OCI-LY7 (cell line): ENCODE measurements around the gene RADIL. TPM values are rescaled to one million over a fixed set of nuclear protein-coding genes. Genes with fewer than 3 reads are reported as not detected.

Source experiments
- BruUV-seq: library from RNA; stranded (reverse); fragments of 400-500 nt; replicated peaks from 2 replicates; lab custom pipeline; 2021; lab: Mats Ljungman, UMichigan
- CTCF ChIA-PET: fragments of 300-600 bp; sonication (Branson Sonifier 250); formaldehyde crosslinking; loops from one replicate; lab custom pipeline; 2022; ENCODE audit warnings: antibody characterized with exemption; ENCODE audit not compliant: unreplicated experiment; lab: Charles Lee
- POLR2A ChIA-PET: fragments of 300-600 bp; sonication (Branson Sonifier 250); formaldehyde crosslinking; loops from one replicate; lab custom pipeline; 2022; ENCODE audit warnings: antibody characterized with exemption; lab: Charles Lee
- DNase-seq: peaks from one replicate; pipeline ENCODE4 v3.0.0-alpha.2; 2015; ENCODE audit warnings: low spot score
- H2AFZ ChIP-seq: fragments of 200-600 bp; sonication (generic), shearing (Covaris generic); 2 replicates; pipeline ENCODE4 v1.6.1; 2014; ENCODE audit warnings: mild to moderate bottlenecking, antibody characterized with exemption, low read length, moderate library complexity
- H3K27ac ChIP-seq: fragments of 200-600 bp; sonication (generic); 2 replicates; pipeline ENCODE4 v1.5.1; 2014; ENCODE audit warnings: mixed run types, low read depth, mild to moderate bottlenecking, moderate library complexity, low read length, inconsistent platforms; ENCODE audit not compliant: poor library complexity, severe bottlenecking
- H3K36me3 ChIP-seq: fragments of 200-600 bp; sonication (generic); 2 replicates; pipeline ENCODE4 v1.6.1; 2014; ENCODE audit warnings: mild to moderate bottlenecking, antibody characterized with exemption, low read length, moderate library complexity, mixed read lengths; ENCODE audit not compliant: insufficient read depth
- H3K4me1 ChIP-seq: fragments of 200-600 bp; sonication (generic); 2 replicates; pipeline ENCODE4 v1.5.1; 2014; ENCODE audit warnings: mild to moderate bottlenecking, low read length; ENCODE audit not compliant: insufficient read depth, poor library complexity, severe bottlenecking
- H3K4me2 ChIP-seq: fragments of 200-600 bp; sonication (generic); 2 replicates; pipeline ENCODE4 v1.6.1; 2014; ENCODE audit warnings: mild to moderate bottlenecking, low read length
- H3K4me3 ChIP-seq: fragments of 200-600 bp; sonication (generic); 2 replicates; pipeline ENCODE4 v1.5.1; 2014; ENCODE audit warnings: mild to moderate bottlenecking, low read depth, low read length; ENCODE audit not compliant: poor library complexity, severe bottlenecking
- H3K79me2 ChIP-seq: fragments of 200-600 bp; sonication (generic); 2 replicates; pipeline ENCODE4 v1.6.1; 2016; ENCODE audit warnings: low read depth, mild to moderate bottlenecking, low read length, moderate library complexity, mixed read lengths; ENCODE audit not compliant: insufficient read depth
- H3K9me2 ChIP-seq: fragments of 200-600 bp; sonication (generic); 2 replicates; pipeline ENCODE4 v1.6.1; 2016; ENCODE audit warnings: mild to moderate bottlenecking, low read length, mixed read lengths; ENCODE audit not compliant: insufficient read depth
- H3K9me3 ChIP-seq: fragments of 200-600 bp; sonication (generic); 2 replicates; pipeline ENCODE4 v1.6.1; 2014; ENCODE audit warnings: mild to moderate bottlenecking, mixed run types, low read length, mixed read lengths
- H4K20me1 ChIP-seq: fragments of 200-600 bp; sonication (generic); 2 replicates; pipeline ENCODE4 v1.6.1; 2014; ENCODE audit warnings: mild to moderate bottlenecking, antibody characterized with exemption, low read length, moderate library complexity, mixed read lengths; ENCODE audit not compliant: insufficient read depth
- EZH2phosphoT487 ChIP-seq: fragments of 200-600 bp; sonication (generic); IDR thresholded peaks from 2 replicates; pipeline ENCODE4 v1.6.1; 2018; ENCODE audit warnings: low read depth, borderline replicate concordance, mild to moderate bottlenecking, mixed run types, antibody characterized with exemption, low read length, moderate library complexity, mixed read lengths
- intact Hi-C: fragments of 100-400 bp; cut with micrococcal nuclease; formaldehyde crosslinking; loops from one replicate; pipeline ENCODE4 v1.10.0; 2022; ENCODE audit not compliant: unreplicated experiment
- total RNA-seq, 2 experiments: library from RNA; depleted of rRNA in 1 of 2; stranded (reverse); fragments of >200 nt in 1 of 2; shearing (Covaris generic) in 1 of 2; gene quantifications; 2 replicates each; pipeline ENCODE4 v1.2.3, GENCODE V29; 2014 to 2022
- TF ChIP-seq, protein P1 (sequence below): fragments of 200-600 bp; sonication (generic); conservative IDR thresholded peaks from 2 replicates; pipeline ENCODE4 v1.5.1; 2014; ENCODE audit warnings: mild to moderate bottlenecking, antibody characterized with exemption, low read length, moderate library complexity, mixed read lengths

The RADIL gene
- total RNA-seq, 2 experiments from 2014 or later = 0.34 TPM; not detected in 1

DNA sequence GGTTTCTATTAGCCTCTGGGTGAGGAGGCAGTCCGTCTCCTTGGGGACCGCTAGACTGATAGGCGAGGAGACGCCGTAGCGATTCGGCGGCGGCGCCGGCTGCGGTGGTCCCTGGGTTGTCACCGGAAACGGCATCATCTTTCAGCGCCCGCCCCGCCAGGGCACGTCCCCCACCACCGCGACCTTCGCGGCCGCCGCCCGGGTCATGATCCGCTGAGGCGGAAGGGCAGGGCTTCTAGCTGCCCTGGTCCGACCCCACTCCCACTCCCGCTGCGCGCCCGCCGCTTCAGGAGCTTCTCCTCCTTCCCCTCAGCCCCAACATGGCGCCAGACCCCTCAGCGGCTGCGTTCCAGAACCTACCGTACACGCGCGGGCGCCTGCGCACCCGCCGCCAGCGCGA lies 21.8 kb downstream of the RADIL start, which contains the start of gene PAPOLB:
Gene PAPOLB, minus strand, starts transcription at position 358 of the 400 bp plus-strand sequence. Its CDS starts 220 bp downstream, at position 138.
- Histone ChIP-seq H3K27ac (no peak within 1 kb of the TSS), H3K79me2 (no peaks in the 10 kb centered on the region), H3K4me2 (no peak within 1 kb of the TSS), H3K4me1 (no peaks in the 10 kb centered on the region), H3K4me3 (no peak within 1 kb of the TSS), H3K9me2 (no peaks in the 10 kb centered on the region; the same call in 1 of the 2 replicates), H4K20me1 (no peaks in the 10 kb centered on the region), H2AFZ (no peak within 1 kb of the TSS), H3K36me3 (no peaks in the 10 kb centered on the region), H3K9me3 (no peaks in the 10 kb centered on the region)
- ChIA-PET CTCF (no interaction called here), POLR2A (no interaction called here)
- TF ChIP-seq EZH2phosphoT487 = no peak
- TF ChIP-seq, protein P1, sequence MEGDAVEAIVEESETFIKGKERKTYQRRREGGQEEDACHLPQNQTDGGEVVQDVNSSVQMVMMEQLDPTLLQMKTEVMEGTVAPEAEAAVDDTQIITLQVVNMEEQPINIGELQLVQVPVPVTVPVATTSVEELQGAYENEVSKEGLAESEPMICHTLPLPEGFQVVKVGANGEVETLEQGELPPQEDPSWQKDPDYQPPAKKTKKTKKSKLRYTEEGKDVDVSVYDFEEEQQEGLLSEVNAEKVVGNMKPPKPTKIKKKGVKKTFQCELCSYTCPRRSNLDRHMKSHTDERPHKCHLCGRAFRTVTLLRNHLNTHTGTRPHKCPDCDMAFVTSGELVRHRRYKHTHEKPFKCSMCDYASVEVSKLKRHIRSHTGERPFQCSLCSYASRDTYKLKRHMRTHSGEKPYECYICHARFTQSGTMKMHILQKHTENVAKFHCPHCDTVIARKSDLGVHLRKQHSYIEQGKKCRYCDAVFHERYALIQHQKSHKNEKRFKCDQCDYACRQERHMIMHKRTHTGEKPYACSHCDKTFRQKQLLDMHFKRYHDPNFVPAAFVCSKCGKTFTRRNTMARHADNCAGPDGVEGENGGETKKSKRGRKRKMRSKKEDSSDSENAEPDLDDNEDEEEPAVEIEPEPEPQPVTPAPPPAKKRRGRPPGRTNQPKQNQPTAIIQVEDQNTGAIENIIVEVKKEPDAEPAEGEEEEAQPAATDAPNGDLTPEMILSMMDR = no peak
- DNase-seq = no peak
- intact Hi-C loops = no loop called here
- no TSS peak for BruUV-seq

DNA sequence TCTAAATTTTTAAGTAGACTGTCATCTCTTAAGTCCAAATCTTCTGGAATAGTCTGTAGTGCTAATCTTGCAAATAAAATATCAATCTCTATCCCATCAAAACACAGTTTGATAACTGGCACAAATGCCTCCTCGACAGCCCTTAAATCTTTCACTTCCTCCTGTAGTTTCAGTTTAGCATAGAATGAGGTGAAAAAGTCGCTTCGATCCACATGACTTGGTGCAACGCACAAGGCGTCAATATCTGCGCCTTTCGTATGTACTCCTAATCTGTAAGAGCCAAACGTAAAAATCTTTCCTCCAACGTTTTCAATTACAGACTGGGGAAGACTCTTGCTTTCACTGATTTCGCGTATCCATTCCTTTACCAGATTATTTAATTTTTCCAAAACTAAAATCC lies 22.3 kb downstream of the RADIL start:
- BruUV-seq = no TSS peak
- ChIA-PET POLR2A (no interaction called here), CTCF (no interaction called here)
- TF ChIP-seq EZH2phosphoT487 = no peak
- TF ChIP-seq, protein P1 = no peak
- DNase-seq = no peak
- Histone ChIP-seq H3K4me2 (no peak overlapping the region), H3K9me2 (no peaks in the 10 kb centered on the region; the same call in 1 of the 2 replicates), H3K27ac (no peak overlapping the region), H3K4me3 (no peak overlapping the region), H2AFZ (no peak overlapping the region), H3K9me3 (no peaks in the 10 kb centered on the region), H3K36me3 (no peaks in the 10 kb centered on the region), H3K79me2 (no peaks in the 10 kb centered on the region), H3K4me1 (no peaks in the 10 kb centered on the region), H4K20me1 (no peaks in the 10 kb centered on the region)
- intact Hi-C loops = no loop called here

DNA sequence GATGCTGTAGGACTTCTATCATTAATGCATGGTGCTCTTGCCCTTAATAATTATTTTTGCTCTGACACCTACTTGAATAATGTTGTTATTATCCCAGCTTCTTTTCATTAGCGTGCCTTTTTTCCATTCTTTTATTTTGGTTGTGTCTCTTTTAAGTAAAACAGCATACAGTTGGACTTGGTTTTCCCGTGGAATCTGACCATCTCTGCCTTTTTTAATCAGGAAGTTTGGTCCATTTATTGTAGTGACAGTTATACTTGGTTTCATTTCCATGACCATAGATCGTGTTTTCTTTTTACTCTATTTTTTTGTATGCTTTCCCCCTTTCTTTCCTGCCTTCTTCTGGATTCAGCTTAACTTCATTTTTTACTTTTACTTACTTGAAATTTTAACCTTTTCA lies 26.3 kb downstream of the RADIL start:
- no peak for DNase-seq
- Histone ChIP-seq H3K36me3 (no peaks in the 10 kb centered on the region), H3K4me3 (no peak overlapping the region), H2AFZ (no peak overlapping the region), H3K9me2 (no peaks in the 10 kb centered on the region; the same call in 1 of the 2 replicates), H3K79me2 (no peaks in the 10 kb centered on the region), H3K27ac (no peak overlapping the region), H3K4me1 (no peaks in the 10 kb centered on the region), H4K20me1 (no peaks in the 10 kb centered on the region), H3K9me3 (no peaks in the 10 kb centered on the region), H3K4me2 (no peak overlapping the region)
- no TSS peak for BruUV-seq
- POLR2A ChIA-PET = no interaction called here
- intact Hi-C loops = no loop called here
- CTCF ChIA-PET = no interaction called here
- TF ChIP-seq, protein P1 = no peak
- no peak for TF ChIP-seq EZH2phosphoT487
